ENCODE results near the gene SUMF1. TPM values are rescaled to one million over a fixed set of nuclear protein-coding genes. Genes with fewer than 3 reads are reported as not detected.

SUMF1 gene
- total and polyA plus RNA-seq, 2 of the 4 experiments (the other 2 are of a cell fraction), result 26.3 to 38.4 TPM

- Histone ChIP-seq H2BK120ac (ENCODE audit: low read depth, low read length) (no peak overlapping the region), H3K18ac (ENCODE audit: low read depth, low read length) (no peak overlapping the region), H2AFZ (replicated peaks; ENCODE audit: low read length, poor library complexity) (no peak overlapping the region), H3K4me1 (ENCODE audit: control insufficient read depth, insufficient read depth, low read length) (no peaks in the 10 kb centered on the region), H3K27ac (ENCODE audit: insufficient read depth, low read length) (no peak overlapping the region), H2AK9ac (replicated peaks; ENCODE audit: low read depth, low read length, poor library complexity) (no peak overlapping the region), H3K56ac (ENCODE audit: extremely low read depth, insufficient read depth, low read length) (no peak overlapping the region), H4K20me1 (ENCODE audit: insufficient read depth, low read length) (no peaks in the 10 kb centered on the region), H3K4me2 (ENCODE audit: low read depth, low read length) (no peak overlapping the region), H3K79me1 (ENCODE audit: low read depth in 1 of 2, low read length in 2 of 2) (no peaks in the 10 kb centered on the region), H3K14ac (replicated peaks; ENCODE audit: low read depth, low read length) (no peak overlapping the region), H3K9ac (ENCODE audit: low read depth, low read length) (no peak overlapping the region), H2BK15ac (ENCODE audit: low read depth, low read length) (no peak overlapping the region), H4K8ac (ENCODE audit: low read depth in 2 of 2, low read length in 2 of 2) (no peak overlapping the region), H3K23ac (ENCODE audit: low read depth, low read length) (no peak overlapping the region), H2BK5ac (ENCODE audit: low read depth, low read length, poor library complexity, severe bottlenecking) (no peak overlapping the region), H3K4me3 (ENCODE audit: insufficient read depth, low read depth, low read length) (no peak overlapping the region), H4K91ac (ENCODE audit: insufficient read depth, low read depth, low read length) (no peak overlapping the region), H3K4ac (ENCODE audit: low read depth, low read length) (no peak overlapping the region), H3K27me3 (ENCODE audit: control insufficient read depth, insufficient read depth, low read length) (no peaks in the 10 kb centered on the region; the same call in 1 of the 2 replicates), H3K9me1 (ENCODE audit: insufficient read depth, low read length) (no peaks in the 10 kb centered on the region), H4K5ac (ENCODE audit: low read depth, low read length) (no peak overlapping the region; the same call in 1 of the 2 replicates), H2BK20ac (ENCODE audit: low read depth, low read length) (no peak overlapping the region), H3K36me3 (ENCODE audit: control insufficient read depth, insufficient read depth, low read length) (no peaks in the 10 kb centered on the region), H2AK5ac (ENCODE audit: low read depth, low read length) (no peak overlapping the region), H3K9me3 (ENCODE audit: control insufficient read depth, insufficient read depth, low read length) (no peaks in the 10 kb centered on the region)
- no TSS peak for BruUV-seq (replicated peaks)
- CTCF ChIA-PET, result no interaction called here
- DNase-seq, result no peak
- dilution Hi-C loops (cut with HindIII; ENCODE audit: low sequenced_read_pairs, unreplicated experiment) (no loop called here), intact Hi-C loops (cut with micrococcal nuclease) (no loop called here), in situ Hi-C loops (cut with MboI; ENCODE audit: low sequenced_read_pairs) (no loop called here)
- WGBS, 2 experiments (ENCODE audit: extremely low coverage in 2 of 2, insufficient read length in 1 of 2), result no CpG with 5 or more reads among the region's 8 CpGs
- no peak for ATAC-seq (ENCODE audit: low read depth)
- POLR2A ChIA-PET (ENCODE audit: unreplicated experiment), result no interaction called here
- no peak for TF ChIP-seq BHLHE40 (IDR thresholded peaks at IDR 0.05; ENCODE audit: low read depth, low read length)
Measured at GRCh38 chr3:4508048-4508981, 41.2 kb upstream of the SUMF1 start.
